HUES6 (cell line): Measurements from ENCODE around the gene RAB4B.

ENCODE experiments used
- H3K27ac ChIP-seq: 2 replicates; pipeline ENCODE4 v1.7.0; 2013; ENCODE audit warnings: low read depth, mild to moderate bottlenecking, low read length, inconsistent platforms
- H3K27me3 ChIP-seq: 2 replicates; pipeline ENCODE4 v1.6.1; 2013; ENCODE audit warnings: low read length; ENCODE audit not compliant: control insufficient read depth, insufficient read depth
- H3K36me3 ChIP-seq: 2 replicates; pipeline ENCODE4 v1.6.1; 2013; ENCODE audit warnings: low read length; ENCODE audit not compliant: control insufficient read depth, insufficient read depth
- H3K4me1 ChIP-seq: 2 replicates; pipeline ENCODE4 v1.6.1; 2013; ENCODE audit warnings: low read length; ENCODE audit not compliant: control insufficient read depth, insufficient read depth
- H3K4me3 ChIP-seq: 2 replicates; pipeline ENCODE4 v1.5.1; 2013; ENCODE audit warnings: low read depth, low read length
- H3K9ac ChIP-seq: one replicate; pipeline ENCODE4 v1.6.1; 2013; ENCODE audit warnings: mild to moderate bottlenecking, low read length
- H3K9me3 ChIP-seq: 2 replicates; pipeline ENCODE4 v1.6.1; 2013; ENCODE audit warnings: low read depth, low read length; ENCODE audit not compliant: control insufficient read depth, insufficient read depth

The RAB4B gene

GRCh38 chr19:40800339-40800996, 22.4 kb downstream of the RAB4B start:
- Histone ChIP-seq H3K9me3 (no peaks in the 10 kb centered on the region), H3K9ac (peak overlapping the region; percentile 94), H3K4me1 (peaks cover 54% of the 10 kb centered on the region), H3K27me3 (no peaks in the 10 kb centered on the region), H3K36me3 (peaks cover 47% of the 10 kb centered on the region), H3K27ac (no peak overlapping the region), H3K4me3 (peak overlapping the region; percentile 91)

GRCh38 chr19:40800997-40801377, 22.9 kb downstream of the RAB4B start:
- Histone ChIP-seq H3K4me1 (peaks cover 60% of the 10 kb centered on the region), H3K4me3 (peak overlapping the region; percentile 91), H3K27me3 (no peaks in the 10 kb centered on the region), H3K9me3 (no peaks in the 10 kb centered on the region), H3K27ac (no peak overlapping the region), H3K9ac (no peak overlapping the region), H3K36me3 (peaks cover 47% of the 10 kb centered on the region)

- no peak overlapping the region for H3K27ac ChIP-seq
- no peaks in the 10 kb centered on the region for H3K27me3 ChIP-seq
- H3K4me1 ChIP-seq = peaks cover 66% of the 10 kb centered on the region
- H3K4me3 ChIP-seq = peak overlapping the region; percentile 91
- no peaks in the 10 kb centered on the region for H3K9me3 ChIP-seq
- H3K9ac ChIP-seq = peak overlapping the region; percentile 4
- peaks cover 47% of the 10 kb centered on the region for H3K36me3 ChIP-seq
Observed at GRCh38 chr19:40801426-40802299, 23.6 kb downstream of the RAB4B start.

GRCh38 chr19:40802300-40803169, 24.5 kb downstream of the RAB4B start:
- Histone ChIP-seq H3K9me3 (no peaks in the 10 kb centered on the region), H3K36me3 (peaks cover 52% of the 10 kb centered on the region), H3K27ac (no peak overlapping the region), H3K27me3 (no peaks in the 10 kb centered on the region), H3K4me3 (peak overlapping the region; percentile 11; the same call in 1 of the 2 replicates), H3K9ac (no peak overlapping the region), H3K4me1 (peaks cover 73% of the 10 kb centered on the region)

- Histone ChIP-seq H3K4me1 (peaks cover 71% of the 10 kb centered on the region), H3K4me3 (peak overlapping the region; percentile 11; the same call in 1 of the 2 replicates), H3K36me3 (peaks cover 60% of the 10 kb centered on the region), H3K9me3 (no peaks in the 10 kb centered on the region), H3K9ac (no peak overlapping the region), H3K27ac (no peak overlapping the region), H3K27me3 (no peaks in the 10 kb centered on the region)
Observed at GRCh38 chr19:40803170-40803856, 25.3 kb downstream of the RAB4B start.

- H3K27ac ChIP-seq = no peak overlapping the region
- H3K27me3 ChIP-seq = no peaks in the 10 kb centered on the region
- H3K4me3 ChIP-seq = peak overlapping the region; percentile 5; the same call in 1 of the 2 replicates
- peaks cover 71% of the 10 kb centered on the region for H3K4me1 ChIP-seq
- H3K9ac ChIP-seq = no peak overlapping the region
- no peaks in the 10 kb centered on the region for H3K9me3 ChIP-seq
- peaks cover 68% of the 10 kb centered on the region for H3K36me3 ChIP-seq
Observed at GRCh38 chr19:40803857-40804782, 26.1 kb downstream of the RAB4B start.

GRCh38 chr19:40804783-40805242, 26.8 kb downstream of the RAB4B start:
- no peak overlapping the region for H3K9ac ChIP-seq
- no peak overlapping the region for H3K27ac ChIP-seq
- H3K9me3 ChIP-seq = no peaks in the 10 kb centered on the region
- peaks cover 73% of the 10 kb centered on the region for H3K4me1 ChIP-seq
- H3K4me3 ChIP-seq = no peak overlapping the region
- no peaks in the 10 kb centered on the region for H3K27me3 ChIP-seq
- H3K36me3 ChIP-seq = peaks cover 71% of the 10 kb centered on the region

GRCh38 chr19:40805258-40805868, 27.3 kb downstream of the RAB4B start:
- Histone ChIP-seq H3K4me1 (peaks cover 72% of the 10 kb centered on the region), H3K27ac (no peak overlapping the region), H3K36me3 (peaks cover 70% of the 10 kb centered on the region), H3K27me3 (no peaks in the 10 kb centered on the region), H3K9ac (no peak overlapping the region), H3K4me3 (no peak overlapping the region), H3K9me3 (no peaks in the 10 kb centered on the region)

GRCh38 chr19:40806423-40807146, 28.5 kb downstream of the RAB4B start:
- Histone ChIP-seq H3K9ac (no peak overlapping the region), H3K27ac (no peak overlapping the region), H3K9me3 (no peaks in the 10 kb centered on the region), H3K4me3 (peak overlapping the region; percentile 36), H3K27me3 (peaks cover 3% of the 10 kb centered on the region; the same call in 1 of the 2 replicates), H3K36me3 (peaks cover 59% of the 10 kb centered on the region), H3K4me1 (peaks cover 66% of the 10 kb centered on the region)
